OCI-LY3 (cell line): ENCODE results near the gene DEPDC1B.

Source experiments
- CTCF ChIP-seq: fragments of 200-600, 300-600 bp; sonication (generic); IDR thresholded peaks from 2 replicates; pipeline ENCODE4 v1.5.1; 2014; ENCODE audit warnings: antibody characterized with exemption, low read length, low read depth
- EZH2phosphoT487 ChIP-seq: fragments of 200-600 bp; shearing (Covaris generic); IDR thresholded peaks from 2 replicates; pipeline ENCODE4 v1.6.1; 2018; ENCODE audit warnings: antibody characterized with exemption, mixed run types, low read depth

GRCh38 chr5:60698336-60698735 lies 1.6 kb downstream of the DEPDC1B start:
- TF ChIP-seq EZH2phosphoT487, result no peak
- no peak for TF ChIP-seq CTCF
